NCI-H1436 treated with DMSO at 0.1 percent for 48 hours (cell line): ENCODE measurements around the gene TRAF3IP1.

Experiments
- DNase-seq: peaks from one replicate; lab custom pipeline; 2025; lab: John Stamatoyannopoulos, UW

TRAF3IP1 gene

DNA sequence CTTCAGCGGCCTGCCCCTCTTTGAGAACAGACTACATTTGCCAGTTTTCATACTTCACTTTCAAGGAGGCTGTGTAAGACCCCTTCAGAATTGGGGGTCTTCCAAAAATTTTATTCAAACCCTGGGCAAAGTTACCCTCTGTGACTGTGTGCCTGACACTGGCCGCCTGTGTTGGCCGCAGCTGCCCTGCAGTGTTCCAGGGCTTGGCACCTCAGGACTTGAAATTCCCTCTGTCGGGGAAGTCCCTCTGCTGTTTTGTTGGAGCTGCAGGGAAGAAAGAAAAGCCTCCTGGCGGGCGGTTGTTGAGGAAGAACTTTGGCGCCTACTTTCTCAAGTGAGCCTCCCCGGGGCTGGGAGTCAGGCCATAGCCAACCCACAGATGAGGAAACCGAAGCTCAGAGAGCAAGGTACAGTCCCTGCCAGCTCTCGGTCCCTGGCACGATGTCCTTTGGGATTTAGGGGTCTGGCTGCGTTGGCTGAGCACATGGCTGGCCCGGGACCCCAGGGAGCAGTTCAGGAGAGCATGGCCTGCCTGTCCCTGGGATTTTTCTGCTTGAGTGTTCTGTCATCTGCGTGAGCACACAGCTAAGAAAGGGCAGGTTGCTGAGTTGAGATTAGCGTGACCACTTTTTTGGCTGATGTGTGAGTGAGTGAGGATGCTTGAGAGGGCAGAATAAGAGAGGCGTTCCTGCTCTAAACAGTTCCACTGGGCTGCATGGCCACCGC, 88.5 kb downstream of the TRAF3IP1 start:
- DNase-seq, result no peak

DNA sequence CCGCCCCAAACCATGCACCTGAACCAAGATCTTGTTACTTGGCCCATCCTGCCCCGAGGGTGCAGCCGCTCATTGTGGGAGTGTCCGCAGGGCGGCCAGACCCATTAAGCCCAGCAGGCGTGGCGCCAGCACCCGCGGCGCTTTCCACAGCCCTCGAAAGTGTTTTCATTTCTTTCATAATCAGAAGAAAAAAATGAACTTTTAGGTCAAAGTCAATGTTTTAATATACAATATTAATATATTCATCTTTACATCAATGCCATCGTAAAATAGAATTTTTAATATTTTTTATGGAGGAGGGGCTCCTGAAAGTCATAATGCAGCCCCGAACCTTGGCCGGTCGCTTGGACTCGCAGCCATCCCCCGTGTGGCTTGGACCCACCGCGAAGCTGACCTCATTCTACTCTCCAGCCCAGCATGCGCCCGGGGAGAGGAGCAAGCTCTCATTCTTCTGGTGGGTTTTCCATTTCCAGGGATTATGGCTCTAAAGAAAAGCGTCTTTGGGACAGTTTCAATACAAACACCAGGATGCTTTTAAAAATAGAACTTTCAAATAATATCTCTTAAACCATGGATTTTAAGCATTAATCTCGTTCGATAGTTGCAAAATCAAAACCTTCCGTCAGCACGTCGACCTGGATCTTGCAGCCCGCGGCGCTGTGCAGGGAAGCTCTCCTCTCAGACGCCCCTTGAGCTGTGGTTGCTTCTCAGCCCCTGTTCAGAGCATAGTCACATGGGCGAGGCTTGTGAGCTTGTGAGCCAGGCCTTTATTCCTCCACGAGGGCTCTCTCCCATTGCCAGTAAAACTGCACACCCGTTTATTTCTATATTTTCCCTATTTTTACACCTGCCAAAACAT, 89.3 kb downstream of the TRAF3IP1 start:
- DNase-seq, result no peak

DNA sequence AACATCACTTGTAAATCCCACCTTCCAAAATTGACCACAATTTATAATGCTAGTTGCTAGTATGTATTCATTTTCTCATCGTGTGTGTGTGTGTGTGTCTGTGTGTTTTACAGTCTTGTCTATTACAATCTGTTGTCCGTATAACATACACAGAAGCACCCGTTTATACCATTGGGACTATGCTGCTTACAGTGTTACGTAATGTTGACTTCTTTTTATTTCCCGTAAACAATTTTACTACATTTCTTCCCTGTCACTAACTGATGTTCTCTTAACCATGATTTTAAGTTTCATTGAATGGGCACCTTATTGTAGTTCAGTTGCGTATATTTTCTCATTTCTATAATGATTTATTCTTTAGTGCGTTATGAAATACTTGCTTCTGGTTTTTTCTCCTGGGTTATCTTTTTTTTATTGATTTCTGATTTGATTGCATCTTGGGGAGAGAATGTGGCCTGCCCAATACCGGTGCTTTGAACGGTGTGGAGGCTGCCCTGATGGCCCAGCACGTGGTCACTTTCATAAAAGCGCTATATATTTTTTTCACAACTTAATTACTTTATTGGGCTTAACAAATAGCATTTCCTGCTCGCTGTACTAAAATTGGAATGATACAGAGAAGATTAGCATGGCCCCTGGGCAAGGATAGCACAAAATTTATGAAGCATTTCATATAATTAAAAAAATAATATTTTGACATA, 91.9 kb downstream of the TRAF3IP1 start:
- DNase-seq, result no peak

DNA sequence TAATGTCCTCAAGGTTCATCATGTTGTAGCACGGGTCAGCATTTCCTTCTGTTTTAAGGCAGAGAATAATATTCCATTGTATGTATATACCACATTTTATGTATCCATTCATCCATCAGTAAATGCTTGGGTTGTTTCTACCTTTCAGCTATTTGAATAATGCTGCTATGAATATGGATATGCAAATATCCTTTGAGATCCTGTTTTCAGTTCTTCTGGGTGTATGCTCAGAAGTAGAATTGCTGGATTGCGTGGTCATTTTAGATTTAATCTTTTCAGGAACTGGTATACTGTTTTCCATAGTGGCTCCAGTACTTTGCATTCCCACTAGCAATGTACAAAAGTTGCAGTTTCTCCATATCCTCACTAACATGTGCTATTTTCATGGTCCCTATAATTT, 93.0 kb downstream of the TRAF3IP1 start:
- DNase-seq, result no peak

DNA sequence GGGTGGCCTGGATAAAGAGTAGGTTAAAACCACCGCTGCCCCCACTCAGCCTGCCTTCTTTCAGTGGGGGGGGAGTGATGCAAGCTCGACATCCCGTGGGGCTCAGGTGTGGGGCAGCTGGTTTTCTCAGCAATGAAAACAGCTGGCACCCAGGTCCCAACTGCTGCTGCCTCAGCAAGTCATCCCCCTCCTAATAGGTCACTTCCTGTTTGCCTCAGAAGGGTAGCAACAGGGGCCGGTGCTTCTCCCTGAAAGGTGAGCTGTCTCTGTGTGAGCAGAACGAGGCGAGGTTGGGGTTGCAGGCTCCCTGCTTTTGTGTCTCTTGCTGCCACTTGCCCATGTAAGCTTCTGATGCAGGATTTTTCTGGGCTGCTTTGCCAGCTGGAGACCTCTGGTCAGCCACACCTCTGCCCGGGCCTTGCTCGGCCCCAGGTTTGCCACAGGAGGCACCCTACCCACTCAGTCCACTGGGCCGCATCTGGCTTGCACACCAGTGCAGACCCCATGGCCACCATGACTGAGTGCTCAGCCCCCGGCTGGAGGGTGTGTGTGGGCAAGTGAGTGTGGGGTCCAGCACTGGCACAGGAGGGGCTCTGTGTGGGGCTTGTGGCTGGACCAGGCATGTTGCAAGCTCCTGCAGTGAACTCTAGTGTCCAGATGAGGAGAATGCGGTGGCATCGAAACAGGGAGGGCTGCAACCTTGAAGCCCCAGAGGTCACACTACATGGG, 94.9 kb downstream of the TRAF3IP1 start:
- no peak for DNase-seq

DNA sequence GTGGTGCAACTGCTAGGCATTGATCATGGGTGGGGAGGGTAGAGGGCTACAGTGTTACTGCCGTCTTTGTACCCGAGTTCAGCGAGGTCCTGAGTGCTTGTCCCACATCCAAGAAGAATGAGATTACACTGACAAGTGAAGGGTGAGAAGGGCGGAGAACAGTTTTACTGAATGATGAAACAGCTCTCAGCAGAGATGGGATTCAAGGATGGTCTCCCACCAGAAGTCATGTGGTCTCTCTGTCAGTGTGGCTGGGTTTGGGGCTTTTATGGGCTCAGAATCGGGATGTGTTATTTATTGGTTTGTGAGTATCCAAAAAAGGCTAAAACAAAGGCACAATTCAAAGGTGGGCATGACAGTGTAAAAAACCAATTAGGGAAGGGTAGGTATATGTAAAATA, 95.6 kb downstream of the TRAF3IP1 start:
- no peak for DNase-seq

DNA sequence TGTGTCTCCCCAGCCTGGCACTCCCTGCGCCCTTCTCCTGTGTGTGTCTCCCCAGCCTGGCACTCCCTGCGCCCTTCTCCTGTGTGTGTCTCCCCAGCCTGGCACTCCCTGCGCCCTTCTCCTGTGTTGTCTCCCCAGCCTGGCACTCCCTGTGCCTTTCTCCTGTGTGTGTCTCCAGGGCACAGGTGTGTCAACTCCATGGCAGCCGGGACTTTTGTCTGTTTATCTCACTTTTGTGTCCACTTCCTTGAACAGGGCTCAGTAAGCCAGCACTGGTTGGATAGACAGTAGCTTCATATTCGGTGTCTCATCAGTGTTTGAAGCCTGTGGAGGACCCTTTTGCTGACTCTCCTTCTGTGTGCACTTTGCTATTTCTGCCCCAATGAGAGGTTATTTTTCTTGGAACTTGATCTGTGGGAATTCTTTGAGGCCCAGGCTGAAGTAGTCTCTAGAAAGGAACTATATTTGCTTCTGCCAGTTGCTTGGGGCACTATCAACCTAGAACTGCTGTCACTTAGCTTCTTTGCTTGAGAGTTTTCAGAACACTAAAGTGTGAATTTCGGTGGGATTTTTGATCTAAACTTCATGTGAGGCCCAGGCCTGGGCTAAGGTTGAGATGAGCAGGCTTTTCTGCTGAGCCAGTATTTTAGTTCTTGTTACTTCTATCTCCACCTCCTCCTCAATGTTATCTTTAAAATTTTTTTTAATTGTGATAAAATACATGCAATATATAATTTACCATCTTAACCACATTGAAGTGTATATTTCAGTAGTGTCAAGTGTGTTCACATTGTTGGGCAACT, 98.1 kb downstream of the TRAF3IP1 start:
- DNase-seq, result no peak

DNA sequence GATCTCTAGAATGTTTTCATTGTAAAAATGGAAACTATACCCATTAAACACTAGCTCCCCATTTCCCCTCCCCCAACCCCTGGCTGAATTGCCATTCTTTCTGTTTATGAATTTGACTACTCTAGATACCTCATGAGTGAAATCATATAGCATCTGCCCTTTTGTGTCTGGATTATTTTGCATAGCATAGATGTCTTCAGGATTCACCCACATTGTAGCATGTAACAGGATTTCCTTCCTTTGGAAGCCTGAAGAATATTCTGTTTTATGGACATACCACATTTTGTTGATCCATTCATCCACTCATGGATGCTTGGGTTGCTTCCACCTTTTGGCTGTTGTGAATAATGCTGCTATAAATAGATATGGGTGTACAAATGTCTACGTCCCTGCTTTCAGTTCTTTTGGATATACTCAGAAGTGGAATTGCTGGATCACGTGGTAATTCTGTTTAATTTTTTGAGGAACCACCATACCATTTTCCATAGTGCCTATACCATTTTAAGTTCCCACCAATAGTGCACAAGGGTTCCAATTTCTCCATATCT, 98.8 kb downstream of the TRAF3IP1 start:
- no peak for DNase-seq

DNA sequence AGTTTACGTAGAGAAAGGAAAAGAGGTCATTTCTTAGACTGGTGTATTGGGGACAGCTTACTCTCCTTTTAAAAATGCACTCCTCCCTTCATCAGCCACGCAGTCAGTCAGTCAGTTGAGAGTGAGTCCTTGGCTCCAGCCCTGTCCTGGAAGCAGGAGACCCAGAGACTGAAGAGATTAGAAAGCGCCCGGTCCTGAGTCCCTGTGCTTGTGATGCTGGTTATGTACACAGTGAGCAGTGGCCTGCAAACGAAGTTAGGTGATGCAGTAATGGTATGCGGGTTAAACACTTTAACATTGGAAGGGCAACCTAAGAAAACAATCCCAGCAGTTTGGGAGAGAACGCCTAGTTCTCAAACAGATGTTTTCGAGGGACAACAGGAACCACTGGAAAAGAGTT, 100.1 kb downstream of the TRAF3IP1 start:
- DNase-seq, result no peak

DNA sequence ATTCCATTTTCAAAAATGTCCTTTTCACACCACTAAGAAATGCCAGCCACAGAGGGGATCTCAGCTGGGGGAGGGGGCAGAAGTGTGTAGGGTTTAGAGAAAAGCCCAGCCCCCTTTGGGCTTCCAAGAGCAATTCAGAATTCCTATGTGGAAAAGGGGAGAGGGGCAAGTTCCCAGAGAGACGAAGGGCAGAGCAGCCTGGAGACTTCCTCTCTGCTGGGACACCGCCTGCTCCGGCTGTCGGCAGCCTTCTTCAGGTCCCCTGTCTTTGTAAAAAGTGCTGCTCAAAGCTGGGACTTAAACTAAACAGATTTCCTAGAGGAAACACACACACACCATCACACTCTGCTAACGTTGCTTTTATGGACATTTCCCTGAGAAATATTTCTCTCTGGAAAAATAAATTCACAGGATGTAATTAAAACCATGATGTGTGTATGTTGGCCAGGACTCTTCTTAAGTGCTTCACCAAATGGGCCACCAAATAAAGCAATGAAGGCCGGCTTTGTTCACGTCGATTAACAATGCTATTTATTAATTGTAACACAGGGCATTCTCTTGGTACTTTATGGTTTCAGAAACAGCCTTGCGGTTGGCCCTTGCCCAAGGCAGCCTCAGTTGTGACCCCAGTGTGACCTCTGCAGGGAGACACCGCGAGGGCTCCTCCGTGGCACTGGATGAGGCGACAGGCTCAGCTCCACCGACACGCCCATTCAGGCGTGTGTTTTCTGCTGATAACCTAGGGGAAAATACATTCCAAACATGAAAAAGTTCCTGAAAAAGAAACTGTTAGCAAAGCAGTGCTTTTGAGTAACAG, 100.8 kb downstream of the TRAF3IP1 start:
- DNase-seq, result no peak

DNA sequence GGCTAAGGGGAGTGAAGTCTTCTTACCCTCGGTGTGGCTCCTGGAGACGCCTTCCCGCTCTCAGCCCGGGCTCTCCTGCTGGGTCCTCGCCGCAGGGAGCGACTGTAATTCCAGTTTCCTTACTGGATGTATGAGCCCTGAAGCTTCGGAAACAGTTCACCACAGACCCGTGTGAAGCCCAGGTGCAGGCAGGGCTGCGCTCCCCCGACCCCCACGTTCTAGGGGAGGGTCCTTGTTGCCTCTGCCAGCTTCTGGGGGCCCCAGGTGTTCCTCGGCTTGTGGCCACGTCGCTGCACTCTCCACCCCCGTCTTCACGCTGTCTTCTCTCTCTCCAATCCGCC, 101.3 kb downstream of the TRAF3IP1 start:
- DNase-seq, result no peak

DNA sequence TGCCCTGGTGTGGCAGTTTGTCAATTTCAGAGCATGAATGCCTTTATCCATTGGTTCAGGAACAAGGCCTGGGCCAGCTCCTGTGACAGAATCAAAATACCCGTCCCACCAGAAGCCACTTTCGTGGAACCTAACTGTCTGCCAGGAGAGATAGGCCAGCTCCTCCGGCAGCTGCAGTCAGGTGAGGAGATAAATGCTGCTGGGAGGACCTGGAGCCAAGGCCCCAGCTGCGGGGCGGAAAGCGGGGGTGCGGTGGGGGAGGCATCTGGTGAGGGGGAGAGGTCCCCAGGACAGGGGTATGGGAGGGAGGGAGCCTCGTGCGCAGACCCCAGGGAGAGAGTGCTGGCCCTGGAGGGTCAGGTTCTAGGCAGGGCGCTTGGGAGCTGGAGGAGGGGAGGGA, 102.0 kb downstream of the TRAF3IP1 start:
- no peak for DNase-seq

DNA sequence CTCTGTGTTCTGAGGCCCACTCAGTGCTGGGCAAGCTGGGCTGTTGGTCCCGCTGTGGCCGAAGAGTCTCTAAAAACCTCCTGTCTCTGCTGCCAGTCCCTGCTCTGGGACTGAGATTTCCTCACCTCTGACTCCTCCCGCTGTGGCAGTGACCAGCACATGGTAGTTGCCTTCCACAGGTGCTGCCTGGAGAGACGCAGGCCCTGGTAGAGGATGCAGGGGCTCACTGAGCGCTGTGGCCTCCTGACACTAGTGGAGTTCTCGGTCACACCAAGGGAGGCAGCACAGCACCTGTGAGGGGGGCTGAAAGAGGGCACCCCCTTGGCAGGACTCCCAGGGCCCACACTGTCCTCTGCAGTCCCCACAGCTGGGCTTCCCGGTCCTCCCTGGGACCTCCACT, 102.6 kb downstream of the TRAF3IP1 start:
- DNase-seq, result no peak

DNA sequence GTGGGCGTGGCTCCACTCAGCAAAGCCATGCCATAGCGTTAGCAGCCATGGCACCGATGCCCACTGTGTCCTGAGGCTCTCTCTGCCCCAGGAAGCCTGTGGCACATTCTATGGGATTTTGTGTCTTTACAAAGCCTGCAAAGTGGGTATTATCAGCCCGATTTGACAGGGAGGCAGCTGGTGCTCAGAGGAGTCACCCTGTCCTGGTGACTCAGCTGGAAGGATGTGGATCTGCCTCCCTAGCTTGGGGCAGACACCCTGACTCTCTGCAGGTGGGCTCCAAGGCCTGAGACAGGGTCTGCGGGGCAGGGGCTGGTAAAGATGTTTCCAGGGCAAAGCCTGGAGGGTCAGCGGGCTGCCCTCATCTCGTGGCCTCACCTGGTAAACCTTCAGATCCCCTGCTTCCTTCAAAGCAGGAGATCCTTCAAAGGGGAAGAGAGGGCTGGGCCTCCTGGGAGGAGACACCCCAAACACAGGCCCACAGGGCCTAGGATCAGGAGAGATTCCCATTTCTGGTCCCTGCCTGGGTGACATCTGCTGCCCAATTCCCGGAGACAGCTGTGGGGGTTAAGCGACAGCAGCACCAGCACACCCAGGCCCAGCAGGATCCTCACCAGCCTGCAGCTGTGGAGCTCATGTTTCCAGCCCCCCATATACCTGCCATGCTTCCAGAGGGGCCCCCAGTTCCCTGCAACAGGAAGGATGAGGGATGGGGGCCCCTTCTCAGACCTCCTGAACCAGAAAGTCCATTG, 103.4 kb downstream of the TRAF3IP1 start:
- DNase-seq, result no peak

DNA sequence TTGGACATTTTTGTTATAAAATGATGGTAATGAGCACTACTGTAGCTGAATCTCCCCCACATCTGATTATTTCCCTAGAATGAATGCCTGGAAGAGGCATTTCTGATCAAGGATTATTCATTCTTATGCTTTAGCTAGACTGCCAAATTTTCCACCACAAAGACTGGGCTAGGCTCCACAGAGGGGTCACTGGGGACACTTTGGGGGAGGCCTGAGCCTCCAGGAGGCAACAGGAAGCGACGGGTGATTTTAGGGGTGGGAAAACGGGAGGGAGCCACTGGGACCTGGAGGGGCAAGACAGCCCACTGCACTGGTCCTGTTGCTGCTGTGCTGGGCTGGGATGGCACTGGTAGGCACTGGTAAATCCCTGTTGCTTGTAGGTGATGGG, 104.0 kb downstream of the TRAF3IP1 start:
- DNase-seq, result no peak

DNA sequence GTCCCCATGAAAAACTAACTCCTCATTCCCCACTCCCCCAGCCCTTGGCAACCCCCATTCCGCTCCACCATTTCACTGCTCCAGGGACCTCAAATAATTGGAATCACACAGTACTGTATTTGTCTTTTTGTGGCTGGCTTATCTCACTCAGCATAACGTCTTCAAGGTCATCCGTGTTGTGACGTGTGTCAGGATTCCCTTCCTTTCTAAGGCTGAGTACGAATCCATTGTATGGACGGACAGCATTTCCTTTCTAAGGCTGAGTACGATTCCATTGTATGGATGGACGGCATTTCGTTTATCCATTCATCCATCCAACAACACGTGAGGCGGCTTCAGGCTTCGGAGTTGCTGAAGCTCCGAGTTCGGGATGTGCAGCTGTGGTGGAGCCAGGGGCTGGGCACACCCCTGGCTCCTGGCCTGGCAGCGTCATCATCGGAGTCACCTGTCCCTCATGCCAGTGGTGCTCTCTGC, 105.2 kb downstream of the TRAF3IP1 start:
- no peak for DNase-seq

DNA sequence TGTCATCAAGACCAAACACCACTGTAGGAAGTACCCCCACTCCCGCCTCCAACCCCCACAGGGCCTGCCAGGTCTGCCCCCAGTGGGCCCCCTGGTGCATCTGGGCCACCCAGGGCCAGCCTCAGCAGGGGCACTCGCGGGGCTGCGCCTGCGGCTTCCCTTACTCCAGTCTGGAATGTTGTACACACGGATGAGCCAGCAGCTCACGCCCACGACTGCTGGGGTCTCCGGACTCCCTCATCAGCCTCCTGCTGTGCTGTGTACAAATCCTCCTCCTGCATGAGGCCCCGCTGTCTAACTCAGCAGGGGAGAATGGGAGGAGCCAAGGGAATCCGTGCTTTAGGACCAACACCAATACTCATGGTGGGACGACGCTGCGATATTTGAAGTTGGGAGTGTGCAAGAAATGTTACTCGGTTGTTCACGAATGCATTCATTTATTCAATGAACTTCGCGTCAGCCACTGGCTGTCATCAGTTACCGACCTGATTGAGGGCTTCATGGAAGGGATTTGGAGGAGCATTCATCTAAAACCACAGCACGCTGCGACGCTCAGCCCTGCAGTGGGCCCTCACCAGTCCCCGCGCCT, 105.8 kb downstream of the TRAF3IP1 start:
- no peak for DNase-seq

DNA sequence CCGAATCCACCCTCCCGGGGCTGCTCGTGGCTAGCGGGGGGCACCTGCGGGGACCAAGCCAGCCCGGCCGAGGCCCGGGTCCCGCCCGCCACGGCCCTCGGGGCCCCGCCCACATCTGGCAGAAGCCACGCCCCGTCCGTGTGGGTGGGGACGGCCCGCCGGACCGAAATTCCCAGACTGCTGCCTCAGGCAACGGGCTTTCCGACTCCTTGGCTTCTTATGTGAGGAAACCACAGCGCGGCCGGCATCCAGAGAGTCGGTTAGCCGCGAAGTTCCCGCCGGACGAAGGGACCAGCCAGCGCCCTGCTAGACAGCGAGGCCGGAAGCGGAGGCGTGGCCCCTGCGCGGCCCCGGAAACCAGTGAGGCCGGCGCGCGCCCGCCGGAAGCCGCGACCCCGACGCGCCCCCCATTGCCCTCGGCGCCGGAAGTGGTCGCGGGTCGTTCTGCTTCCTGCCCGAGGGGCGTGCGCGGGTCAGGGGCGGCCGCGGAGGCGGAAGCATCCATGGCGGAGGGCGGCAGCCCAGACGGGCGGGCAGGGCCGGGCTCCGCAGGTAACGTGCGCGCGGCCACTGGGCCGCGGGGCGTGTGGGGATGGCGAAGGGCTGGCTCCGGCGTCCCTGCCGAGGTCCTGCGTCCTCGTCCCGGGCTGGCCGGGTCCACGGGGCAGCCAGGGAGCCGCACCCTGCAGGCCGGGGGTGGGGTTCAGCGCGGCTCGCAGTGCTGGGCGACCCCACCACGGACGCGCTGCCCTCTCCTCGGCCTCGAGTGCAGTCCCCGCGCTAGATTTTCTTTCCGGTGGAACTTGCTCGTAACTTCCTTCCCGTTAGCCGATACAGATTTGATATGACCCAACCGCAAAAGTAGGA, 106.5 kb downstream of the TRAF3IP1 start, which contains the start of gene ASB1:
ASB1 (plus strand) TSS at position 360 of the 867 bp plus-strand sequence; CDS start at position 504, 144 bp downstream.
- DNase-seq, result no peak
